GM23338 (cell line): Measurements from ENCODE around the gene ANKRD1.

Experiments used
- CTCF ChIP-seq, 2 experiments: fragments of 200-600 bp in 1 of 2; sonication (generic) in 1 of 2; conservative IDR thresholded peaks; 2 replicates each; pipeline versions ENCODE4 v1.5.1 to v1.6.1; 2016 to 2017; ENCODE audit warnings: antibody characterized with exemption in 2 of 2, low read depth in 2 of 2, mild to moderate bottlenecking in 2 of 2, moderate library complexity in 1 of 2
- EZH2 ChIP-seq: fragments of 200-600 bp; sonication (generic); IDR thresholded peaks from one replicate; pipeline ENCODE4 v1.8.0; 2017; ENCODE audit warnings: antibody characterized with exemption, mild to moderate bottlenecking, low read depth; ENCODE audit not compliant: unreplicated experiment
- EZH2phosphoT487 ChIP-seq: fragments of 200-600 bp; sonication (generic); IDR thresholded peaks from one replicate; pipeline ENCODE4 v1.8.1; 2018; ENCODE audit warnings: antibody characterized with exemption; ENCODE audit not compliant: unreplicated experiment

- TF ChIP-seq EZH2 (no peak), CTCF (conservative IDR thresholded peaks at IDR 0.05; ENCODE audit: low read depth in 2 of 2) (no peak), EZH2phosphoT487 (no peak)
Observed at GRCh38 chr10:90945491-90946070, 24.7 kb upstream of the ANKRD1 start.
